GM18507 (cell line): ENCODE data around the gene STX5.
"Not testable (repeated sequence)": the region's sequence is repeated elsewhere in the genome, so short reads cannot be mapped to it uniquely, and the experiment has no call there.

Source experiments
- DNase-seq: peaks from one replicate; pipeline ENCODE4 v3.0.0; 2011; ENCODE audit warnings: low read depth; ENCODE audit not compliant: insufficient read length; ENCODE audit errors: extremely low spot score
- FAIRE-seq: peaks from 2 replicates; lab custom pipeline; 2011; peaks lifted over from hg19 to GRCh38; lab: Jason Lieb, UNC

Gene STX5

GRCh38 chr11:62854825-62855570 lies 23.1 kb upstream of the STX5 start:
- DNase-seq (no peak), FAIRE-seq (no peak)

GRCh38 chr11:62854013-62854824 lies 22.4 kb upstream of the STX5 start:
- no peak for FAIRE-seq
- no peak for DNase-seq

DNA sequence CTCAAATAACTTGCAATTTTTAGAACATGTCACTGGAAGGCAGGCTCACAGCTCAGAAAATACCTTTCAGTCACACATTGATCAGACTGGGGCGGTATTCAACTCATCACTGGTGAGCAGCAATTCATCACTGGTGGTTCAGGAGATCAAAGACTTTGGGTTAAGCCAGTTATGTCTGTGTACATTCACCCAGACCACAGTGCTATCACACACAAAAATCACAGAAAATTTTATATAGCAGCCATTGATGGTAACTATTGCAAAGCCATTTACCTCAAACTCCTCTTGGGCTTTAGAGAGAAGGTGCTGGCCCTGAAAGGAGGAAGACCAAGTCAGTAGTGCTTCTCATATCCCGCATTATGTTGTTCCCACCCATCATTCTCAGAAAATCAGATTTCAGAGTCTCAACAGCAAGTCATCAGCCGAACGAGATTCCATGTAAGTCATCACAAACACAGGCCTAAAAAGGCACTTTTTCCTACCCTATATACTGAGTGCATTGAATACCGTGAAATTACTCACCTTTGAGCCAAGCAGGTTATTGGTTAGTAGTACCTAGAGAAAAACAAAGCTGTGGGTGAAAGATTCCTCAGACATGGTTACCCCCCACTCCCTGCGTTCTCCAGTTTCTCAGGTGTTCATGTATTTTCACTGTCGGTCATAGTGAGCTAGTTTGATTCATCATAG lies 21.6 kb upstream of the STX5 start:
- no peak for FAIRE-seq

GRCh38 chr11:62852523-62853188 lies 20.8 kb upstream of the STX5 start:
- FAIRE-seq = no peak
- DNase-seq = no peak

More for the DNA sequence above, 21.6 kb upstream of the STX5 start:
- no peak for DNase-seq

DNA sequence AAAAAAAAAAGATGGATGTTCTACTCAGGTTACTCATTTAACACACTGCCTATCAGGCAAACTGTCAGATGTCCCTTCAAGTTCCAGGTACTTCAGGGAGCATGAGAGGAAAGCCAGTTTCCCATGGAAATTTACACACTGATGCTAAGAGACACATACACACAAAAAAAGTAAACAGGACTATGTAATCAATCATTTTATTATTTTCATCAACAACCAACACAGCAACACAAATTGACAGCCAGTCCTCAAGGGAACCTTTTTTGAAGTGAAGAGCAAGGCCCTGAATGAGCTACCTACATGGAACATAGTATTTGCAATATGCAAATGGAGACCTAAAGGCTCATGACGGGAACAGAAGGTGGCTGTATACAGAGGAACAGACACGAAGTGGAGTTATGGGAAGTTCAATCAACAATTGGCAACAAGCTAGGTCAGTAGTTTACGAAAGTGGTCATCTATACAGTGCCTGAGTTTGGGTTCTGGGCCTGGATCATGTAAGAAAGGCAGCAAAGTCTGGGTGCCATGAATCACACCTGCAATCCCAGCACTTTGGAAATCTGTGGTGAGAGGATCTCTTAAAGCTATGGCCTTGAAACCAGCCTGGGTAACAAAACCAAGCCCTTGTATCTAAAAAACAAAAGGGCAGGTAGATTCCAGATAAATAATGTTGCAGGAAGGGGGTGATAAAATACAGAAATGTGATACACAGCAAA lies 20.1 kb upstream of the STX5 start:
- DNase-seq = no peak

DNA sequence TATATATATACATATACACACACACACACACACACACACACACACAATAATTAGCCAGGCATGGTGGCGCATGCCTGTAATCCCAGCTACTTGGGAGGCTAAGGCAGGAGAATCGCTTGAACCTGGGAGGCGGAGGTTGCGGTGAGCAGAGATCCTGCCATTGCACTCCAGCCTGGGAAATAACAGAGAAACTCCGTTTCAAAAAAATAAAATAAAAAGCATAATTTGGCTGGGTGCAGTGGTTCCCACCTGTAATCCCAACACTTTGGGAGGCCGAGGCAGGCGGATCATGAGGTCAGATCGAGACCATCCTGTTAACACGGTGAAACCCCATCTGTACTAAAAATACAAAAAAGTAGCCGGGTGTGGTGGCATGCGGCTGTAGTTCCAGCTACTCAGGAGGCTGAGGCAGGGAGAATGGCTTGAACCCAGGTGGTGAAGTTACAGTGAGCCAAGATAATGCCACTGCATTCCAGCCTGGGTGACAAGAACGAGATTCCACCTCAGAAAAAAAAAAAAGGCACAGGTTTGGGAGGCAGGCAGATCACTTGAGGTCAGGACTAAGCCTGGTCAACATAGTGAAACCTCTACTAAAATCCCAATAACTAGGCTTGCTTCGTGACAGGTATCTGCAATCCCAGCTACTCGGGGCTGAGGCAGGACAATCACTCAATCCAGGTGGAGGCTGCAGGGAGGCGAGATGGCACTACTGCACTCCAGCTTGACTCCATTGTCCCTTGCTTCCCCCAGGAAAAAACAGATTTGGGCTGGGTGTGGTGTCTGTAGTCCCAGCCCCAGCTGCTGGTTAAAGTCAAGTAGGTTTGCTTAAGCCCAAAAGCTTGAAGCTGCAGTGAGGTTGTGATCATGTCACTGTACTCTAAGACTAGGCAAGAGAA lies 19.3 kb upstream of the STX5 start:
- FAIRE-seq (no peak), DNase-seq (no peak)

More for the DNA sequence above, 20.1 kb upstream of the STX5 start:
- FAIRE-seq = no peak

DNA sequence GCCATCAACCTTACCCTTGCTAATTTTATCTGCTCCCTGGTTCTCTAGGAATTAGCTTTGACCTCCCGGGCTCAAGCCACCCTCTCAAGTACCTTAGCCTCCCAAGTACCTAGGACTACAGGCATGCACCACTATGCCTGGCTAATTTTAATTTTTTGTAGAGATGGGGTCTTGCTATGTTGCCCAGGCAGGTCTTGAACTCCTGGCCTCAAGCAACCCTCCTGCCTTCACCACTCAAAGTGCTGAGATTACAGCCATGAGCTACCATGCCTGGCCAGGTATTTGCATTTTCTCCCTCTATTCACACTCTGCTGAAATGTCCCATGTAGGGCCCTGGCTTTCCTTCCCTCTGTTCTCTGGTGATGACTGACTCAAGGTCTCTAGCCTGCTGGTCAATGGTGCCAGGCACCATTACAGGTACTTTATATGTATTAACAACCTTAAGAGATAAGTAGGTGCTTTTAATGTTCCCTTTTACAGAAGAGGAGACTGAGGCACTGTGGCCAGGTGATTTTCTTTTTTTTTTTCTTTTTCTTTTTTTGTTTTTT lies 16.0 kb upstream of the STX5 start:
- no peak for DNase-seq

DNA sequence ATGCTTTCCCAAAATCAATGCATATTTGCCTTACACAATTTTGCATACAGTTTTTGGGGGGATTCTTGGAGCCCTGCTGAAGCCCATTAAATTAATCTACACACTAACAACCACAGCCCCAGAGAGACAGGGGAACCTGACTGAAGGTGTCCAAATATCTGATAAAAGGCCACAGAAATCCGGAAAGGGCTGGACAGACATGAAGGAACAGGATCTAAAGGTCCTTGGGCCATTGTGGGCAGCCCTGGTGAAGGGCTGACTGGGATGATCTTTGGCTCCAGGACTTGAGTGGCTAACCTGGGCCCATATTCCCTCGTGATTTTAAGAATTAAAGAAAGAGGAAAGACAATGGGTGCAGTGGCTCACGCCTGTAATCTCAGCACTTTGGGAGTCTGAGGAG lies 14.3 kb upstream of the STX5 start:
- FAIRE-seq (no peak), DNase-seq (no peak)

More for the DNA sequence above, 16.0 kb upstream of the STX5 start:
- FAIRE-seq = no peak

DNA sequence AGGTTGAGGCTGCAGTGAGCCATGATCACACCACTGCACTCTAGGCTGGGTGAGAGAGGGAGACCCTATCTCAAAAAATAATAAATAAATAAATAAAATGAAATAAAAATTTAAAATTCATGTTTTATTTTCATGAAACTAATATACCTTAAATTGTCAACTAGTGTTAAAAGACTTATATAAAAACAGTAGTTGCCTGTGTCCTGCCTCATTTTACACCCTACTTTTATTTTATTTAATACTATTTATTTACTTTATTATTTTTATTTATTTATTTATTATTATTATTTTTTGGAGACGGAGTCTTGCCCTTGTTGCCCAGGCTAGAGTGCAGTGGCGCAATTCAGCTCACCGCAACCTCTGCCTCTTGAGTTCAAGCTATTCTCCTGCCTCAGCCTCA lies 12.3 kb upstream of the STX5 start:
- DNase-seq = no peak
- no peak for FAIRE-seq

DNA sequence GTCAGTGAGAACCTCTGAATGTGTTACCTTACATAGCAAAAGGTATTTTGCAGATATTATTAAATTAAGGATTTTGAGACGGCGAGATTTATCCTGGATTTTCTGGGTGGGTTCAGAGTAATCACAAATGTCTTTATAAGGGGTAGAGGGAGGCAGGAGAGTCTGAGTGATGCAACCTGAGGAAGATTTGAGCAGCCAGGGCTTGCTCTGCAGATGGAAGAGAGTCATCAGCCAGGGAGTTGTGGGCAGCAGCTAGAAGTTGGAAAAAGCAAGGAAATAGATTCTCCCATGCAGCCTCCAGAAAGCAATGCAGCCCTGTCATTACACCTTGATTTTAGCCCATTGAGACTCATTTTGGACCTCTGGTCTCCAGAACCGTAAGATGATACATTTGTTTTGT lies 11.6 kb upstream of the STX5 start:
- DNase-seq (no peak), FAIRE-seq (no peak)

DNA sequence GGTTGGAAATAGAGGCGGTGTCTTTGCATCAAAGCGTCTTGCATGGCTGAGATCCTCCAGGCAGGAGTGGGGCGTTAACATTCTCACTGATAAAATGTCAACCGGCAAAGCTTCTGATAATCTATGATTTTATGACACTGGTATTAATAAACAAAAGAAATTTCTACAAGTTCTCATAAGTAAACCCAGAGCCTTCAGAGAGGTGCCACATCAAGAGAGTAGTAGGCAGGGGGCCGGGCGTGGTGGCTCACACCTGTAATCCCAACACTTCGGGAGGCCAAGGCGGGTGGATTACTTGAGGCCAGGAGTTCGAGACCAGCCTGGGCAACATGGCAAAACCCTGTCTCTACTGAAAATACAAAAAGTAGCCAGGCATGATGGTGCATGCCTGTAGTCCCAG lies 11.0 kb upstream of the STX5 start:
- DNase-seq, FAIRE-seq: not testable (repeated sequence)

- FAIRE-seq (no peak), DNase-seq (no peak)
These were observed 10.4 kb upstream of the STX5 start for GRCh38 chr11:62842171-62842741.

DNA sequence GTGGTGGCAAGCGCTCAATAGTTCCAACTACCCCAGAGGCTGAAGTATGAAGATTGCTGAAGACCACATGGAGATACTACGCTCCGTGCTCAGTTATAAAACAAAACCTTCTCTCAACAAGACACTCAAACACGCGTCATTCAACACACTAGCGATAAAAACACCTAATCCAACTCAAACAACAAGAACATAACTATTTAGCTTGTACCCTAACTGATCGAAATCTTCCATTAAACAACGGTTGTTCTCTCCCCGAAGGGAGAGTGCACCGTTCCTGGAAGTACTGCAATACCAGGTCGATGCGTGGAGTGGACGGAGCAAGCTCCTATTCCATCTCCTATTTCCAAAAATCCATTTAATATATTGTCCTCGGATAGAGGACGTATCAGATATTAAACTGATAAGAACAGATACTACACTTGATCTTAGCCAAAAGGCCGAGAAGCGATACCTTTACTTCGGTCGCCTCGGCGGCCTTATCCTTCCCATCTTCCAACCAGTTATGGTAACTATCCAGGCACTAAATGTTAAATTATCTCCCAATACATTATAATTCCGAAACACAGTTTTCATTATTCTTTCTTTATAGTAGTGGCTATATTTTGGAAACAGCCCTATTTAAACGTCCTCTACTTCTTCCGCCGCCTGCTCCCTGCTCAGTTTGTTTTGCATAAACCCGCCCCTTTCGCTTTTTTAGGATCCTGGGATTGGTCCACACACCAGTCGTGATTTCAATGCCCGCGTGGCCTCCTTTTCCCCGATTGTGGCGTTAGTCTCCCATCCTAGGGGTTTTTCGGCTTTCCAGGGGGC lies 9.7 kb upstream of the STX5 start:
- DNase-seq (peak; percentile 87), FAIRE-seq (peak; percentile 88)

DNA sequence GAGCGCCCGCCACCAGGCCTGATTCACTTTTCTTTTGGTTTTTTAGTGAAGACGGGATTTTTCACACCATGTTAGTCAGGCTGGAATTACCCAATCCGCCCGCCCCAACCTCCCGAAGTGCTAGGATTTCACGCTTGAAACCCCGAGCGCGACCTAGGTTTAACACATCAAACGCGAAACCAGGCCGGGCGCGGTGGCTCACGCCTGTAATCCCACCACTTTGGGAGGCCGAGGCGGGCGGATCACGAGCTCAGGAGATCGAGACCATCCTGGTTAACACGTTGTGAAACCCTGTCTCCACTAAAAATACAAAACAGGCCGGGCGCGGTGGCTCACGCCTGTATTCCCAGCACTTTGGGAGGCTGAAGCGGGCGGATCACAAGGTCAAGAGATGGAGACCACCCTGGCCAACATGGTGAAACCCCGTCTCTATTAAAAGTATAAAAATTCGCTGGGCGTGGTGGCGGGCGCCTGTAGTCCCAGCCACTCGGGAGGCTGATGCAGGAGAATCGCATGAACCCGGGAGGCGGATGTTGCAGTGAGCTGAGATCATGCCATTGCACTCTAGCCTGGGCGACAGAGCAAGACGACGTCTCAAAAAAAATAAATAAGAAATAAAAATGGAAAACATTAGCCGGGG lies 9.0 kb upstream of the STX5 start:
- not testable (repeated sequence) for DNase-seq, FAIRE-seq

GRCh38 chr11:62839050-62839945 lies 7.4 kb upstream of the STX5 start, which contains the start of gene WDR74:
TSS of gene WDR74 (minus strand) at chr11:62839590. CDS start at chr11:62839570, 20 bp downstream.
- peak; percentile 87 for FAIRE-seq
- peak; percentile 74 for DNase-seq
